Endothelial cell of hepatic sinusoid (primary cell): ENCODE data around the gene RWDD1.

Experiments
- in situ Hi-C: cut with HindIII; loops from 2 replicates; pipeline ENCODE4 v1.10.0; 2017; ENCODE audit warnings: low sequenced_read_pairs

RWDD1 gene

DNA sequence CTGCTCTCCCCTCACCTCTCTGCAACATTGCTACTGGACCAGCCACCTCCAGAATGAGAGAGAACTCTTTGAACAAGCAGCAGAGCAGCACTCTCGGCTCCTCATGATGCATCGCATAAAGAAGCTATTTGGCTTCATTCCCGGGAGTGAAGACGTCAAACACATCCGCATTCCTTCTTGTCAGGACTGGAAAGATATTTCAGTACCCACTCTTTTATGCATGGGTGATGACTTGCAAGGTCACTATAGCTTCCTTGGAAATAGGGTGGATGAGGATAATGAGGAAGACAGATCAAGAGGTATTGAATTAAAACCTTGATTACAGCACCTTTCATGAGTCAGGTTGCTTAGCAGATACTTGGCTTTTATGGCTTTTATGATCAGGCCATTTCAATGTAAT lies 13.4 kb upstream of the RWDD1 start:
- in situ Hi-C loops: loop anchor here (25.0 kb wide), 1 partner anchor 296 kb away; the partner anchor contains the start of gene TSPYL4

DNA sequence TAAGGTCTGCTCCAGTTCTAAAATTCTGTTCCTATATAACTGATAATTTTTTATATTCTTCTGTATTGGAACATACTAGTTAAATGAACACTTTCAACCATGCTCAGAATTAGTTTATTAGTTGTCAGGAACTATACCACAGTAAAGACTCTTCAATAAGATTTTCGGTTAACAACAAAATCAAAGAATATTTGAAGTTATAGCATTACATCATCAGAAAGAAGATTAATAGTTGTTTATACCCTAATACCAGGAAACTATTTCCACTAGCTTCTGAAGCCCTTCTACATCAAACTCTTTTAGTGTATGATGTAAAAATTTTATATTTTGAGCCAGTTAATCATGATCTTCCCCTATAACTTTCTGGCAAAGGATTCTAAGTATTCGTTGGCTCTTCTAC lies 11.2 kb upstream of the RWDD1 start:
- in situ Hi-C loops: loop anchor here (25.0 kb wide), 1 partner anchor 298 kb away; the partner anchor contains the start of gene TSPYL4

DNA sequence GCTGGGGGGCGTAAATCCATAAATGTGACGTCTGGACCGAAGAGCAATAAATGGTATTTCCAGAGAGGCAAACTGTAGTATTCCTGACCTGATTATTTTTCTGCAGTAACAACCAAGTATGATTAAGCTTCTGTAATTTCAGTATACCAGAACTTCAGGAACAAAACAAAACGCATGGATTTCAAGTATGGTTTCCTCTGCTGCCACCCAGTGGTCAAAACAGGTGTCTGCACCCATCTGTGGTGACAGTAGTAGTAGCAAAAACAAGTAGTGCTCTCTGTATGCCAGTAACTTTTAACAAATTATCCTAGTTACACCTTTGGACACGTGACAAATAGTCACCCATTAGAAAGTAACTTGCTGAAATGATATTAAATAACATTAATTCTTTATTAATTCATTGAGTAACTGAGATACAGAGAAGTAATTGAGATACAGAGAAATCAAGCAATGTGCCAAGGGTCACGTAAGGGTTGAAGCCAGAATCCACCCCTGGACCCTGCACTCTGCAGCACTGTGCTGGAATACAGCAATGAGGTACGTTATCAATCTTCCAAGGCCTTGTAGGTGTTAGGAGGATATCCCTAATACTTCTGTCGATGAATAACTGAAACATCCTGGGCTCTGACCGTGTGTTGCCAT lies 9.8 kb upstream of the RWDD1 start:
- in situ Hi-C loops: loop anchor here (25.0 kb wide), 1 partner anchor 299 kb away; the partner anchor contains the start of gene TSPYL4

DNA sequence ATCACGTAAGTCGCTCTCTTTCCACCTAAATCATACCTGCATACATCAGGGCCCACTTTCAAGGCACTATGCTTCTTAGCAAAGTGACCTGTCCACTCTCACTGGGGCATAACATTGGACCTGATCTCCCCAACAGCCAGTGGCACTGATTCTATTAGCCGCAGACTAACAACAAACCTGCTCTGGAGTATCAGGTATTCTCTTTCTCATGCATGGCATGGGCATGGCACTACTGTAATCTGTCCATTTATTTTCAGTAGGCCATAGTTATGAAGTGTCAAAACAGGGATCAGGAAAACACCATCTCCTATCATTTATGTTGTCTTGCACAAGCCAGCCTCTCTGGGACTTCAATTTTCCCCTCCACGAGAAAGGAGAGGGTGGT lies 9.3 kb upstream of the RWDD1 start:
- in situ Hi-C loops: loop anchor here (25.0 kb wide), 1 partner anchor 300 kb away; the partner anchor contains the start of gene TSPYL4

DNA sequence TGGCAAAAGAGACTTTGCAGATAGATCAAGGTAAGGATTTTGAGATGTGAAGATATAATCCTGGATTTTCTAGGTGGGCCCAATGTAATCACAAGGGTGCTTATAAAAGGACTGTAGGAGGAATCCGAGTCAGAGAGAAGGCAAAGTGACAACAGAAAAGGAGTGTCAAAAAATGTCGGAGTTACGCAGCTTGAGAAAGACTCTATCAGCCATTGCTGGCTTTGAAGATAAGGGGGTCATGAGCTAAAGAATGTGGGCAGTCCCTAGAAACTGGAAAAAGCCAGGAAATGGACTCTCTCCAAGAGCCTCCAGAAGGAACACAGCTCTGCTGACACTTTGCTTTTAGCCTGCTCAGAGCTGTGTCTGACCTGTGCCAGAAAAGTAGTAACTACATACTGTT lies 8.7 kb upstream of the RWDD1 start:
- in situ Hi-C loops: loop anchor here (25.0 kb wide), 1 partner anchor 300 kb away; the partner anchor contains the start of gene TSPYL4

DNA sequence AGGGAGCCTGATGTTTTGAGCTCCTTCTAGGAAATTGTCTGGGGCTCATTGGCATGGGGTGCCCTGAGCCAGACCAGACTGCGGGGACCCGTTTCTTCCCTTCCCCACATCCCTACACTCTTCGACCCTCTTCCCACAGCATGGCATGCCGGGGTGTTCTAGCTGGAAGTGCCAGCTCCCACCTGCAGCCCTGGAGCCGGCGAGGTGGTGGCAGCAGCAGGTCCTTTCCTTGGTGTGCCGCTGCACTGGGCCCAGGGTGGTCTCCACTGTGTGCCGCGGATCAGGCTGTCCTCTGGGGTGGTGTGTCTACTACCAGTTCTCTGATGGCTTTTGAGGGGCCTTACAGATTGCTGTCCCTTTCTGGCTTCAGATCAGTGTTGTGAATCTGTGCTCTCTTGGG lies 7.5 kb upstream of the RWDD1 start:
- in situ Hi-C loops: loop anchor here (25.0 kb wide), 1 partner anchor 302 kb away; the partner anchor contains the start of gene TSPYL4

DNA sequence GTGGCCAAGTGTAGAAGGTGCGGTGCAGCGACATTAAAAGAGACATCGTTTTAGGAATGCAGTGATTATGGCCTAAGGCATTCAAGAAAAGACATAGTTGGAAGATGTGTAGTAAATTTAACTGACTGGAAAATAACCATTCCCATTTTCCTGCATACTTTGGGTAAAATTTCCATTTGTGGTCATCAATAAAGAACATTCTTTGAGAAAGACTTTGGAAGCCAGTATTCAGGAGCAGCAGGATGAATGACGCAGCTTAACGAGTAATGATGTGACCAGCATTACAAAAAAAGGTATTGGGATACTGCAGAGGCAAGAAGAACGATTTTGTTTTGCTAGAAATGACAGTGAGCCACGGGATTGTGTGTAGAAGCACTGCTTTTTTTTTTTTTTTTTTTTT lies 7.0 kb upstream of the RWDD1 start:
- in situ Hi-C loops: loop anchor here (25.0 kb wide), 1 partner anchor 302 kb away; the partner anchor contains the start of gene TSPYL4

DNA sequence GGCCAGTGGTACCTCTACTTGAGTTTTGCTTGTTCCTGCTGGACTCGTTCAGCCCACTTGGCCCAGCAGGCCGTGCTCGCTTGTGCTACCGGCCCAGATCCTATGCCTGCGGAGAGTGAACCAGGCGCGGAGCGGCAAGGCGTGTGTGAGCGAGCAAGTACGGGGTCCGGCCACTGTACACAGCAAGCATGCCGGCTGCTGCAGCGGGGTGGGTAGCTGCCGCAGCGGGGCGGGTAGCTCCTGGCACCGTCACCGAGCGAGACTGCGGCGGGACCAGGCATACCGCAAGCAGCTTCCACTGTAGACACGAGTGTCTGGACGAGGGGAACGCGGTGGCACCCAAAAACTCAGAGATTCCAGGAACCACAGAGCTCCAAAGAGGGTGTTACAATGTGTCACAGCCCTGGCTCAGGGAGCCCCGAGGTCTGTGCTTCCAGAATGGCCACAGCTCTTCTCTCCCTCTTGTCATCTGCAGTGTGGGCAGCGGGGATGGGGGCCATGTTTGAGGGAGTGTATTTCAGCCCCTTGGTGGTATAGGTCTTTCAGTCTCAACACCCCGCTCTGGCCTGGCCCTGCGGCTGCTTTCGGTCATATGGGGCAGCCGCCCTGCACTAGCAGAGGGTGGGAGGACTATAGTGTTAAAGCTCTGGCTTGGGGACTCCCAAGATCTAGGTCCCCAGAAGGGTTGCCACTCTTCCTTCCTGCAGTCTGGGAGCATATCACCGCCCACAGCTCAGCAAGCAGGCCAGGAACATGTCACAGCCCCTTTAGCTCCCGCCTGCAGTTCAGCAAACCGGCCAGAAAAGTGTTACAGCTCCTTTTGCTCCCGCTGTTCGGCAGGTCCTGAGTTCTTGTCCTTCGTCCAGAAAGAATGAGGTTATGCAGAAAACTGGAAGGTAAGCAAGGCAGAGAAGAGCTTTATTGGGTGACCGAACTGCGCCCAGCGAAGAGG lies 6.1 kb upstream of the RWDD1 start:
- in situ Hi-C loops: loop anchor here (25.0 kb wide), 1 partner anchor 303 kb away; the partner anchor contains the start of gene TSPYL4

DNA sequence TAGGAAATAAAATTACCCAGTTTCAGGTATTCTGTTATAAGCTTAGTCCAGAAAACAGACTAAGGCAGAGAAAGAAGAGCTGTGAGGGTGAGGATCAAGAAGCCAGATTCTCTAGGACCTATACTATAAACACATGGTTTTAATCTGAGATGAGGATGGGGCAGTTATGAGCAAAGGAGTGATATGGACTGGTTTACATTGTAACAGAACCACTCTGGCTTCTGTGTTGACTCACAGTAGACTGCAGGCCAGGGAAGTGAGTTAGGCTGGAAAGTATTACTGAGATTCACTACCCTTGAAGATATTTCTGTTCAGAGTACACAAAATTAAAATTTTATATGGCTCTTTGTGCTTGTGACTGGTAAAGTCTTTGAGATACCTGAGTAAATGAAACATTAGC lies 3.2 kb upstream of the RWDD1 start:
- in situ Hi-C loops: loop anchor here (25.0 kb wide), 1 partner anchor 306 kb away; the partner anchor contains the start of gene TSPYL4

DNA sequence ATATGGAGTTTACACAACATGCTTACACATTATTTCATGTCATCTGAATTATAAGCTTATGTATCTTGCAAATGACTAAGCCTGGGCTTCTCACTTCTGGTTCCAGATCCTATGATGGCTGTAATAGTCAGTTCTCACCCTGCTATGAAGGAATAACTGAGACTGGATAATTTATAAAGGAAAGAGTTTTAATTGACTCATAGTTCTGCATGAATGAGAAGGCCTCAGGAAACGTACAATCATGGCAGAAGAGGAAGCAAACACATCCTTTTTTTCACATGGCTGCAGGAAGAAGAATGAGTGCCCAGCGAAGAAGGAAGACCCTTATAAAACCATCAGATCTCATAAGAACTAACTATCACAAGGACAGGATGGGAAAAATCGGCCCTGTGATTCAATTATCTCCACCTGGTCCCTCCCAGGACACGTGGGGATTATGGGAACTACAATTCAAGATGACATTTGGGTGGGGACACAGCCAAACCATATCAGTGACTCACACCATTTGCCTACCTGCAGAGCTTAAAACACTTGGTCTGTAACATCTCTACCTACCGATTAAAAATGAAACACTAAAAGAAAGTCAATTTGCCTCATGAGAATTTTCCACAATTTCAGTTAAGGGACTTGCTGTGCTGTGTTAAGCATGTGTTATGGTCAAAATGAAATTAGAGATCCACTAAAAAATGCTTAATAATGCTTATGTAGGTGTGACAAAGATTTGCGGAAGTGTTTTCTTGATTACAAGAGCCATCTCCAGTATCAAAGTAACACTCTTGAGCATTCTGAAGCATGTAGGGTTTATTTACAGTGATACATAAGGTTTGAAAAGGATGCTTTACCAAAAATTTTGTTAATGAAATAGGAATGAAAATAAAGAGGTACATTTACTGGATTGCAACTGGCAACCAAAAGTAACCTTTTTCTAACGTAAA lies 2.2 kb upstream of the RWDD1 start:
- in situ Hi-C loops: loop anchor here (25.0 kb wide), 1 partner anchor 307 kb away; the partner anchor contains the start of gene TSPYL4

DNA sequence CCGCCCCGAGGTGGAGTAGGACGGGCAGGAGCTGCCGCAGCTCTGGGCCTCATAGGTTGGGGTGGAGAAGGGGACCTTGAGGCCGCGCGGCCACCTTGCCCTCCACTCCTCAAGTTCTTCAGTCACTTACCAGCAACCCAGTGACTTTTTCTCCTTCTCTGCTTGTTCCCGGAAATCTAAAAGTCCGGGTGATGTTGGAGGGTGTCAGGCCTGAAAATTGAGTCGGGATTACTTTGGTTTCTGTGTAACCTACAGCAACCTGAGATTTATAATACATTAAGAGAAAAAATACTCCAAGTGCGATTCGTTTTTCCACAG lies 338 bp downstream of the RWDD1 start:
- in situ Hi-C loops: loop anchor here (25.0 kb wide), 1 partner anchor 309 kb away; the partner anchor contains the start of gene TSPYL4

DNA sequence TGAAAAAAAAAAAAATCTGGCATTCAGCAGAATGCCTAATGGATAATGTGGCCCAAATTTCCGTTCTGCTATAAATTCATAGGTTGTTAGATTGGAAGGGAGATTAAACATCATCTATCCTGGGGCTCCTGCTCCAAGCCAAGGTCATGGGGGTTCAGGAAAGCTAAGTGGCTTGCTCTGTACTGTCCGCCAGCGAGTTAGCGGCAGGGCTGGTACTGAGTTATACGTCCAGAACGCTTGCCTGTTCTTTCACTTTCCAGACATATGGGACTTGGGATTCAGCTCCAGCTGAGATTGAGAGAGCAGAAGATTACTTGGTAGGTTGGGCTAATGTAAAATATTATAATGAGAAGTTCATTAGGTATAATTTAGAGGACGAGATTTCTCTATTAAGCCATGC lies 858 bp downstream of the RWDD1 start:
- in situ Hi-C loops: loop anchor here (25.0 kb wide), 1 partner anchor 310 kb away; the partner anchor contains the start of gene TSPYL4

DNA sequence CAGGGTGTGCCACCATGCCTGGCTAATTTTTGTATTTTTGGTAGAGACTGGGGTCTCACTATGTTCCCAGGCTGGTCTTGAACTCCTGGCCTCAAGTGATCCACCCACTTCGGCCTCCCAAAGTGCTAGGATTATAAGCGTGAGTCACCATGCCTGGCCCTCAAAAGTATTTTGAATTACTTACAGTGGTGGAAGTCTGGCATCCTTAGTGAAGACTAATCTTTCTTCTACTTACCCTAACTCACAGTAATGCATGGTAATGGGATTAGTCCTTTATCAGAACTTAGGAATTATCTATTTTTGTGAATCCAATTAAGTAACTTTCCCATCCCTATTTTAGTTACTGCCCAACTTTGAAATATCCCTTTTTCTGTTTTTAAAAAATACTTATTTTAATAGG lies 3.9 kb downstream of the RWDD1 start:
- in situ Hi-C loops: no loop called here

DNA sequence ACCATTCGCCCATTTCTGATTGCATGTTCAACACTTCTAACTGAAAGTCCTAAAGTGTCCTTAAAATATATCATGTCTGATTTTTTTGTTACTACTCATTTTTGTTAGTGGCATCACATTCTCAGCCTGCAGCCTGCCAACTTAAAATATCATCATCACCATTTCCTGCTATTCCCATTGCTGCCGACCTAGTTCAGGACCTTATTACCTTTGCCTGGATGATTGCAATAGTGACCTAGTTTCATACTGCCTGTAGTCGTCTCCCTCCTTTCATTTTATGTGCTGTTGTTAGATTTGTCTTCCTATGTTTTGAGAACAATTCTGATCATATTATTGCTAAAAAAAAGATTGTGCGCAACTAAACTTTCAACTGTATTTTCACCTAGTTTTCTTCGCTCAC lies 6.2 kb downstream of the RWDD1 start:
- in situ Hi-C loops: no loop called here

DNA sequence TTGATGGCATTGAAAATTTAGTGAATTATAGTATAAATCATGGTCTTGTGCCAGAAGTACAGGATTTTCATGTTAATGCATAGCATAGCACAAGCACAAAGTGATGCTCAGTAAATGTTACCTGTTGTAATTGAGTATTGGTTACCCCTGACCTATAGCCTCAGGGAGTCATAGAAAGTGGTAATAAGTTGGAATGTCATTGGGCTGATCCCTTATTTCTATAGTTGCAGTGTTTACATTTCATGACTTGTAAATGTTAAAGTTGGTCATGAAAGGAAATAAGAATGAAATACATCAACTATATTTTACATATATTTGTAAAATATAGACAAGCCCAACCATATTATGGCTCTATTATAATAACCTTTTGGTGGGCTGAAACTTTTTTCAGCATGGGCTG lies 7.0 kb downstream of the RWDD1 start:
- in situ Hi-C loops: no loop called here

DNA sequence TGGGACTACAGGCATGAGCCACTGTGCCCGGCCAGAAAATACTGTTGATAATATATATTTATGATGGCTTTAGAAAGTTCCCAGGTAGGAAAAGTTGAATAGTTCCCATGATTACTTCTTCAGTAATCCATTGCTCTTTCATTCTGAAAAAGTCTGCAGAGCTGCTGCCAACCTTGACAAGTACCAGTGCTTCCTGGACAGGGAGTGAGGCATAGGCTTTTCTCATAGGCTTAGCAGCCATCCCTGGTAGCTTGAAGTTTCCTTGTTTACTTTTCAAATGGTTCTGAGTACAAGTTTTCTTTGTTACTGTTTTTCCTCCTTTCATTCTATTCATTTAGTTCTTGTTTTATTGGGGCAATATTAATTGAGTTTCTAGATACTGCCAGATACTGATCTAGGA lies 7.8 kb downstream of the RWDD1 start:
- in situ Hi-C loops: no loop called here

DNA sequence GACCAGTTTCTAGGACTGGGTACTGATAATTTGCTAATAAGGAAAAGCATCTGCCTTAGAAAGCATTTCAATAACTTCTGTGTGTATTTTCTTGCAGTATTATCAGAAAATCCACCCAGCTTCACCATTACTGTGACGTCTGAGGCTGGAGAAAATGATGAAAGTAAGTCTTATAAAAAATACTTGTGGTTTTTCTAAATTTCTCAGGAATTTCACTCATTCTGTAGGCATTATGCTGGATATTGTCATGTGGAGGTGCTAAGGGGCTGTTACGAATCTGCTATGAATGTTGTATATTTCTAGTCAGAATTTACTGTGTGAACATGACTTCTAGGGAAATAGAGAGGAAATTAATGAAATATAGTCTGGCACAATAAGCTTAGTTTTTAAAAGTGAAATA lies 8.9 kb downstream of the RWDD1 start:
- in situ Hi-C loops: no loop called here

DNA sequence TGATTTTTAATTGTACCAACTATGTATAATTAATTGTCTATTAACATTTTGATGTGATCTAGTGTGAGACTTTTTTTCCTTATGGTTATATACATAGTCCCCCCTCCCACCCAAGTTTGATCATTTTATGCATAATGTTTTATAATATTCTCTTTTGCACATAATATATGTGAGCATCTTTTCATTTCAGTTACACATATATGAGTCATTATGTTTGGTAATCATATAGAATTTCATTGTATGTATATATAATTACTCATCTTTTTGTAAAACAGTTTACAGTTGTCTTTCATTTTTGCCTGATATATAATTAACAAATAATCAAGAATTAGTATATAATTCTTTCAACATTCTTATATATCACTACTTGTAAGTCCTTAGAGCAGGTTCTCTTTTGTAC lies 15.0 kb downstream of the RWDD1 start:
- in situ Hi-C loops: no loop called here

DNA sequence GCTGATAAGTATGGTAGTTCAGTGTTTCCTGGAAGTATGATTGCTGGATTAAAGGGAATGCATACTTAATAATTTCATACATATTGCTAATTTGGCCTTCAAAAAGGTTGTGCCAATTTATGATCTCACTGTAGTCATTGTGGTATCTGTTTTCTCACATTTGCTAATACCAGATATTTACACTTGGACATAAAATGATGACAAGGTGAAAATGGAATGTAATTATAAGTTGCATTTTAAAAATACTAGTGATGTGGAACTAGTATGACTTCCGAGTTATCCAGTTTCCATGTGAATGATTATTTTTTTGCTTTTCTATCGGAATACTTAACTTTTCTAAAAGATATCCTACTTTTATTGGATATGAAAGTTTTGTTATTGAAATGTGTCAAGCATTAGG lies 15.4 kb downstream of the RWDD1 start:
- in situ Hi-C loops: no loop called here

DNA sequence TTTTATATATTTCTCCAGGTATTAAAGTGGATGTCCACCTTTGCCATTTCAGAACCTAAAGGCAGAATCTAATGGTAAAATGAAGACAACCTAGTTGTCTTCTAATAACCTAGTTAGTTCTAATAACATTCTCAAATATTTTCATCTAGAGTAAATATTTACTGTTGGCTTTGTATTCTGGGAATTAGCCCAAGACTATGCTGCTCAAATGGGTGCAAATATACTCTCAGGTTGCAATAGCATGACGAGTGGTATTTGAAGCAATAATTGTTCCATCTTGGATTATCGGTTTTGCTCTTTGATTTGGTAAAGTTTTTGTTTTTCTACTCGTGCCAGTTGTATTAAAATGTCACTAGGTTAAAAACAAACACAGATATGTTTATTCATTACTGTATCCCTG lies 23.9 kb downstream of the RWDD1 start:
- in situ Hi-C loops: no loop called here
